Measurements from ENCODE around the gene RAD50.

DNA sequence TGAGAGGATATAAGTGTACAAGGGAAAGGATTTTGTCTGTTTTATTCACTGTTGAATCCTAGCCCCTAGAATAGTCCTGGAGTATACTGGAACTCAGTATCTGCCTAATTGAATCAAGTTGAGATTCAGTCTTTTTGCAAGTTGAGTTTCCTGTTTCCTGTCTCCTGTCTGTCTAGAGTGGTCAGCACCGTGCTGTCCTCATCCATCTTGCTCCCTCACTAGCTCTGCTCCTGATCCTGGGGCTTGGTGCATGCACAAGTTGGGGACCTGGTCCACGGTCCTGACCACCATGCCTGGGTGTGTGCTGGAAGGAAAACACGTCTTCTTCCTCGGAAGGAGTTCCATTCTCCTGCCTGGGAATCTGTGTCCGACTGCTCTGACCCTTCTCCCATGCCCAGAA is 16.6 kb upstream of the RAD50 start:
- TF ChIP-seq, protein P1, sequence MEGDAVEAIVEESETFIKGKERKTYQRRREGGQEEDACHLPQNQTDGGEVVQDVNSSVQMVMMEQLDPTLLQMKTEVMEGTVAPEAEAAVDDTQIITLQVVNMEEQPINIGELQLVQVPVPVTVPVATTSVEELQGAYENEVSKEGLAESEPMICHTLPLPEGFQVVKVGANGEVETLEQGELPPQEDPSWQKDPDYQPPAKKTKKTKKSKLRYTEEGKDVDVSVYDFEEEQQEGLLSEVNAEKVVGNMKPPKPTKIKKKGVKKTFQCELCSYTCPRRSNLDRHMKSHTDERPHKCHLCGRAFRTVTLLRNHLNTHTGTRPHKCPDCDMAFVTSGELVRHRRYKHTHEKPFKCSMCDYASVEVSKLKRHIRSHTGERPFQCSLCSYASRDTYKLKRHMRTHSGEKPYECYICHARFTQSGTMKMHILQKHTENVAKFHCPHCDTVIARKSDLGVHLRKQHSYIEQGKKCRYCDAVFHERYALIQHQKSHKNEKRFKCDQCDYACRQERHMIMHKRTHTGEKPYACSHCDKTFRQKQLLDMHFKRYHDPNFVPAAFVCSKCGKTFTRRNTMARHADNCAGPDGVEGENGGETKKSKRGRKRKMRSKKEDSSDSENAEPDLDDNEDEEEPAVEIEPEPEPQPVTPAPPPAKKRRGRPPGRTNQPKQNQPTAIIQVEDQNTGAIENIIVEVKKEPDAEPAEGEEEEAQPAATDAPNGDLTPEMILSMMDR (IDR thresholded peaks at IDR 0.05; ENCODE audit: low read depth, low read length) = no peak
- no peak for TF ChIP-seq POLR2A (IDR thresholded peaks at IDR 0.05; ENCODE audit: extremely low read depth, insufficient read length)
- TF ChIP-seq MAX (IDR thresholded peaks at IDR 0.05; ENCODE audit: low read depth, low read length) = no peak

All from NB4 (cell line).